Measurements from ENCODE around the gene TMPRSS3.

DNA sequence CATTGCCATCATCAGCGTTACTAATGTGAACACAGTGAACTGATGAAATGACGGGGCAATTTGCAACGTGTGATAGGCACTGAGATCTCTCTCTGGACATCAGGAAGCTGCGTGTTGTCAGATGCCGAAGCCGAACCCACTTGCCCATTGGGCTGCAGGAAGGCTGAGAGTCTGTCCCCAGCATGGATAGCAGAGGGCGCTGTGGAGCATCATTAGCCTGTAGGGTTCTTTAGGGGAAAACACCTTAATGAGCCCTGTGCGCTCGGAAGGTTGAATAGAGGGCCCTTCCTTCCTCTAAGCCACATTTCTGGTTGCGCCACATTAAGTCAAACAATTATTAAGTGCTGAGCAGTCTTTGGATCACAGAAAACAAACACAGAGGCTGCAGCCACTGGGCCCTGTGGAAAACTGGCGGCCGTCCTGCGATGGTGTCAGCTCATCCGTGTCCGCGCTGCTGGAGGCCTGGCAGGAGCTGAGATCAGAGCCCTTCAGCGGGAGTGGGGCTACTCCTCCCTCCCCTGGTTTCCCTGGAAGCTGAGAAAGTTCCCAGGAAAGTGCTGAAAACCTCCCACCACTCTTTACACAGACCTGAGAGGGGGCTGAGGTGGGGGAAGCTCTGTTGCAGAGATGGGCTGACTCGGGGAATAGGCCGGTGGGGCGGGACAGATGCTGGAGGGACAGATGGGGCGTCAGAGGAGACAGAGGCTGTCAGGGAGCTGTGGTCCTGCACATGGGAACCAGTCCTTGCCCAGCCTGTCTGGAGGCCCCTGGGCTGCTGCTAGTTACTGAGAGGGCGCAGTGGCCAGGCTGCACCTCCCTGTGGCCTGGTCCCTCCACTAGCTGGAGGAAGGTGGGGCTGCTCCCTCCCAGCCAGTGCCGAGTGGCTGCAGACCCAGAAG is 57.8 kb downstream of the TMPRSS3 start:
- TF ChIP-seq EP300 (IDR thresholded peaks at IDR 0.05; ENCODE audit: low read depth) (no peak), POLR2A (IDR thresholded peaks at IDR 0.05) (no peak)
